RWPE1 (cell line): ENCODE data around the gene AKR1C3.
"Not testable (repeated sequence)": the region's sequence is repeated elsewhere in the genome, so short reads cannot be mapped to it uniquely, and the experiment has no call there.

Experiments used
- CTCF ChIA-PET: fragments of 350-600 bp; sonication (Branson Sonifier 250); formaldehyde crosslinking; extraction: SDS; loops from one replicate; lab custom pipeline; 2021; lab: Yijun Ruan, JAX
- POLR2A ChIA-PET: fragments of 400-600 bp; formaldehyde crosslinking; extraction: SDS; loops from one replicate; lab custom pipeline; 2020; ENCODE audit warnings: antibody characterized with exemption; ENCODE audit not compliant: low non-redundant PET; lab: Yijun Ruan, JAX
- DNase-seq: peaks from one replicate; pipeline ENCODE4 v3.0.0; 2012; ENCODE audit warnings: low spot score
- H3K27ac ChIP-seq: fragments of 450-650 bp; 2 replicates; pipeline ENCODE4 v1.5.1; 2017
- TF ChIP-seq, protein P1 (sequence below): fragments of 450-650 bp; conservative IDR thresholded peaks from 2 replicates; pipeline ENCODE4 v1.5.1; 2017; ENCODE audit warnings: low read depth, mild to moderate bottlenecking

AKR1C3 gene

DNA sequence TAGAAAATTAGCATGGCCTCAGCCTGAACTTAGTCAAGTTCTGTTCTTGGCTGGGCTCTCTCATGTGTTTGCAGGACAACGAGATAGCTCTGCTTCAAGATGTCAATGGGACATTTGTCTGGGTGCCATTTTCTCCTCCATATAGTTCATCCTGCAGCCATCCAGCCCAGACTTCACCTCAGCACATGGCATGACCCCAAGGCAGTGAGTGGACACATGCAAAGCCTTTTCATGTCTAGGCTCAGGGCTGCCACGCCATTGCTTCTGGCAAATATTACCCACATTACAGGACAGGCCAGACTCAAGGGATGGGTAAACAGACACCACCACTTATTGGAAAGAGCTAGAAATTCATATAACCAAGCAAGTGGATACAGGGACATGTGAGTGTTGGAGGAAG lies 9.3 kb downstream of the AKR1C3 start:
- TF ChIP-seq, protein P1, sequence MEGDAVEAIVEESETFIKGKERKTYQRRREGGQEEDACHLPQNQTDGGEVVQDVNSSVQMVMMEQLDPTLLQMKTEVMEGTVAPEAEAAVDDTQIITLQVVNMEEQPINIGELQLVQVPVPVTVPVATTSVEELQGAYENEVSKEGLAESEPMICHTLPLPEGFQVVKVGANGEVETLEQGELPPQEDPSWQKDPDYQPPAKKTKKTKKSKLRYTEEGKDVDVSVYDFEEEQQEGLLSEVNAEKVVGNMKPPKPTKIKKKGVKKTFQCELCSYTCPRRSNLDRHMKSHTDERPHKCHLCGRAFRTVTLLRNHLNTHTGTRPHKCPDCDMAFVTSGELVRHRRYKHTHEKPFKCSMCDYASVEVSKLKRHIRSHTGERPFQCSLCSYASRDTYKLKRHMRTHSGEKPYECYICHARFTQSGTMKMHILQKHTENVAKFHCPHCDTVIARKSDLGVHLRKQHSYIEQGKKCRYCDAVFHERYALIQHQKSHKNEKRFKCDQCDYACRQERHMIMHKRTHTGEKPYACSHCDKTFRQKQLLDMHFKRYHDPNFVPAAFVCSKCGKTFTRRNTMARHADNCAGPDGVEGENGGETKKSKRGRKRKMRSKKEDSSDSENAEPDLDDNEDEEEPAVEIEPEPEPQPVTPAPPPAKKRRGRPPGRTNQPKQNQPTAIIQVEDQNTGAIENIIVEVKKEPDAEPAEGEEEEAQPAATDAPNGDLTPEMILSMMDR = no peak
- H3K27ac ChIP-seq = no peak overlapping the region
- ChIA-PET CTCF (no interaction called here), POLR2A (no interaction called here)
- no peak for DNase-seq

DNA sequence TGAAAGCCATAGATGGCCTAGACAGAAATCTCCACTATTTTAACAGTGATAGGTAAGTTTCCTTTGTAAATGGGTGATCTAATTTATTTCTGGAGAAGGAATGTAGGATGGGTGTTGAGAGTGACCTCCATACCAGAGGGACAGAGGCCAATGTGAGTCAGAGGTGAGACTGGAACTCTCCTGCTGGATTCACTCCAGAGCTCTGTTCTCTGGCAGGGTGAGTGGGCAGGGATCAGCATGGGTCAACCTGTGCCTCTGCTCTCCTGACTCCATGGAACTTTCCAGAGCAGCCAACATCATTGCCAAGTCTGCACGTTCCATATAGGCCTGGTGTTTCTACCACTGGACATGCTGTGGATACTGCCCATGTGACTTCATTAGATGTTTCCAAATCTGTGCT lies 11.4 kb downstream of the AKR1C3 start:
- POLR2A ChIA-PET = interaction anchor here (0.6 kb wide), 1 partner anchor 181 kb away, joined by 3 read pairs; no protein-coding TSS in a partner anchor
- TF ChIP-seq, protein P1 = no peak
- H3K27ac ChIP-seq = no peak overlapping the region
- DNase-seq = no peak
- CTCF ChIA-PET = no interaction called here

DNA sequence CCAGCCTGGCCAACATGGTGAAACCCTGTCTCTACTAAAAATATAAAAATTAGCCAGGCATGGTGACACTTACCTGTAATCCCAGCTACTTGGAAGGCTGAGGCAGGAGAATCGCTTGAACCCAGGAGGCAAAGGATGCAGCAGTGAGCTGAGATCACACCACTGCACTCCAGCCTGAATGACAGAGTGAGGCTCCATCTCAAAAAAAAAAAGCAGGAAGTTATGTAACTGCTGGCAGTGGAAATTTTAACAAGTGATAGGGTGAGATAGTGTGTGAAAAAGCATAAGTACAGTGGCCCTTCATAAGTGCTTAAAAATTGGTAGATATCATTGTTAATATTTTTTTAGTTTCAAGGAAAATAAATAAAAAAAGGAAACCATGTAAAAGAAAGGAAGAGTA lies 12.3 kb downstream of the AKR1C3 start:
- TF ChIP-seq, protein P1 = no peak
- DNase-seq = no peak
- CTCF ChIA-PET = interaction anchor here (0.8 kb wide), 1 partner anchor 327 kb away, joined by 3 read pairs; no protein-coding TSS in a partner anchor
- no peak overlapping the region for H3K27ac ChIP-seq
- POLR2A ChIA-PET = no interaction called here

DNA sequence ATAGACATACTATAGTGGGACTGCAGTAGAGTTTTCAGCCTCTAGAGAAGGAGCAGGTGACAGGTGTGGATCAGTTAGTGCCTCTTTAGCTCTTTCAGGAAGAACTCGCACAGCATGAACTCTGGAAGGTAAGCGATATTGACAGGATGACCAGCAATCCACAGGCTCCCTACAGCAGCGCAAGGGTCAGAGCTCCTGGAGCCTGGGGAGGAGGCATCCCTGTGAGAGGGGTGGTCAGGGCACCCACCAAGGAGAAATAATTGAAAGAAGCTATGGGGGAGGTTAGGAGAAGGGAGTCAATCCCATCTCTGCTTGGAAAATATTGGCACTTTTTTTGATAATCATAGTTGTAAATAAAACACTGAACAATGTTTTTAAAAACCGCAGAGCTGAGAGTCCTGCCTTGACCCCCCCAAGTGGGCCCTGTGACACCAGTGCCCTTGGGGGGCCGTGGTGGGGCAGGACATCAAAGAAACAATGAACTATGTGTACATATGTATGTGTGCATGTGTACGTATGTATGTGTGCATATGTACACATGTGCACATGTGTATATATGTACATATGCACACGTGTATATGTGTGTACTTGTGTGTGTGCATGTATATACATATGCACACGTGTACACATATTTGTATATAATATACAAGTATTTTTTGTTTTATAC lies 13.8 kb downstream of the AKR1C3 start:
- no peak overlapping the region for H3K27ac ChIP-seq
- TF ChIP-seq, protein P1 = no peak
- ChIA-PET CTCF (no interaction called here), POLR2A (no interaction called here)
- DNase-seq = no peak

DNA sequence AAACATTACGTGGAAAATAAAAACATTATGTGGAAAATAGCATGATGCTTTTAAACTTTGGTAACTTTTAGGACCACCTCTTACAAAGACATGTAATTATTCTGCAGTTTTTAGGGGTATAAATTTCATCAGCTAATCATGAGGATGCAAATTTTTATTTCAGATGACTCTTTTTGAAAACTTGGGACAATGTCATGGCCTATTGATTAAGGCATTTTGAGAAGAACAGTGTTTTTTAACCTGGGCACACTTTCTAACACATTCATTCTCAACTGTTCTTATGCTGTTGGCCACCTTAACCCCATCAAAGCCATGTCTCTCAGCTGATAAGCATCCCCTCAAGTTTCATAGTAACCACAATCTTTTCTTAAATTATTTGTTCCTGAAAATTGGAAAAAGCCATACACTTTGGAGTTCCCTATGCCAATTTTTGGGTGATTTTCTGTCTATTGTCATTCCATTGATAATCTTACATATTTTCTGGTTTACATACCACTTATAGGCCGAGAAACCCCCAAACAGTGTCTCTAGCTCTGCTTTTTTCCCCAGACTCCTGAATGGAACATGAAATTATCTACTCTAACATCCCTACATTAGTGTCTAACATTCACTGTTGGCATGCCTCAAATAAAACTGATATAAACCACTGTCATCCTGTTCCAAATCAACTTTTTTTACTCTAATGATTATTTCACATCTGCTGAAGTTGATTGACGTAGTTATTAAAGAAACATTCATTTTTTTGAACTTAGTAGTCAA lies 14.6 kb downstream of the AKR1C3 start:
- no peak for DNase-seq
- ChIA-PET CTCF (no interaction called here), POLR2A (no interaction called here)
- H3K27ac ChIP-seq = no peak overlapping the region
- TF ChIP-seq, protein P1 = no peak

DNA sequence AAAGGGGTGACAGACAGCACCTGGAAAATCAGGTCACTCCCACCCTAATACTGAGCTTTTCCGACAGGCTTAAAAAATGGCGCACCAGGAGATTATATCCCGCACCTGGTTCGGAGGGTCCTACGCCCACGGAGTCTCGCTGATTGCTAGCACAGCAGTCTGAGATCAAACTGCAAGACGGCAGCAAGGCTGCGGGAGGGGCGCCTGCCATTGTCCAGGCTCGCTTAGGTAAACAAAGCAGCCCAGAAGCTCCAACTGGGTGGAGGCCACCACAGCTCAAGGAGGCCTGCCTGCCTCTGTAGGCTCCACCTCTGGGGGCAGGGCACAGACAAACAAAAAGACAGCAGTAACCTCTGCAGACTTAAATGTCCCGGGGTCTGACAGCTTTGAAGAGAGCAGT lies 15.6 kb downstream of the AKR1C3 start:
- DNase-seq, H3K27ac ChIP-seq, CTCF ChIA-PET, POLR2A ChIA-PET: not testable (repeated sequence)

DNA sequence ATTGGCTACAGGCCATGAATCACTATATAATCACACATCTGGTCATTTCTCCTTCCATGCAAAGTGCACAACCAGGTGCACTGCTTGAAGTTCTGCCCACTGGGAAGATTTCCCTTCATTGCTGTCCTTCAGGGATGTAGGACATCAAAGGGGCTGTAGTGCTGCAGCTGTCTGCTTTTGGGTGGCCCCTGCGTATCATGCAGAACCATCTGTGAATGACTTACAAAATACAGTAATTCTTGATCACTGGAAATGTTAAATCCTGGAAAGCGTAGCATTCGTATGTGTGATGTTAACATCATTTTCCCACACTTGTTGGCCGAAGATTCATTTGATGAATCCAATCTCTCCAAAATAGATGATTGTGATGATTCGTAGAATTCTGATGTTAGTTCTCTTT lies 22.4 kb downstream of the AKR1C3 start:
- ChIA-PET POLR2A (no interaction called here), CTCF (no interaction called here)
- TF ChIP-seq, protein P1 = no peak
- no peak for DNase-seq
- no peak overlapping the region for H3K27ac ChIP-seq
